ENCODE results near the gene TMEM117. TPM values are rescaled to one million over a fixed set of nuclear protein-coding genes. Genes with fewer than 3 reads are reported as not detected.

The TMEM117 gene
- total and polyA plus RNA-seq, 2 donors (not counting 1 experiment from before 2014, with no cell fraction given): 2.0 to 10.4 TPM

DNA sequence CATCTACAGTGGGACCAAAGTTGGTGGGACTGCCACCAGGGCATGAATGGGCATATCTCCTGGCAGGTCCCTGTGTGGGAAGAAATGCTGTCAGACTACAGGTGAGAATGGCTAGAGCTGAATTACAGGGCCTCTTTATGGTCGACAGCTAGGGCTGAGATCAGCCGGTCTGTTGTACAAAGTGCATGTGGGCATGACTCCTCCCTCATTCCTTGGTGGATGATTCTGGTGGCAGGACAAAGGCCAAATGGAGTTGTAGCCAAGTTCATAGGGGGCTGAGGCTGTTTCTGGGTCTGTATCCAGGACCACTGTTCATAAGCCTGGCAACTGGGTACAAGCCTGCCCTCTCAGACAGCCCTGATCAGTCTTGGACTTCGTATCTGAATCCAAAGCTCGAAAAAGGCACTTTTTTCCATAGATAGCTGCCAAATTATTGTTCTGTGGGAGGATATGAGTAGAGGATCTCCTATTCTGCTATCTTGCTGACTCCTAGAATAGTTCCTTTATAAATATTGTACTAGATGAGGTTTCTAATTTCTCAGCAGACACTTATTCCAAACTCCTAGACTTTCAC, 460.8 kb downstream of the TMEM117 start:
- no peak overlapping the region for H3K27ac Mint-ChIP-seq
- ChIA-PET POLR2A (no interaction called here), CTCF (no interaction called here)
- H3K9me3 Mint-ChIP-seq (ENCODE audit: insufficient read depth): peaks cover 4% of the 10 kb centered on the region
- H3K4me3 Mint-ChIP-seq: no peak overlapping the region
- H3K27ac ChIP-seq (ENCODE audit: low read length in 2 of 2): no peak overlapping the region
- H3K4me2 ChIP-seq (replicated peaks; ENCODE audit: low read depth, low read length, poor library complexity, severe bottlenecking): no peak overlapping the region
- TF ChIP-seq, protein P1, sequence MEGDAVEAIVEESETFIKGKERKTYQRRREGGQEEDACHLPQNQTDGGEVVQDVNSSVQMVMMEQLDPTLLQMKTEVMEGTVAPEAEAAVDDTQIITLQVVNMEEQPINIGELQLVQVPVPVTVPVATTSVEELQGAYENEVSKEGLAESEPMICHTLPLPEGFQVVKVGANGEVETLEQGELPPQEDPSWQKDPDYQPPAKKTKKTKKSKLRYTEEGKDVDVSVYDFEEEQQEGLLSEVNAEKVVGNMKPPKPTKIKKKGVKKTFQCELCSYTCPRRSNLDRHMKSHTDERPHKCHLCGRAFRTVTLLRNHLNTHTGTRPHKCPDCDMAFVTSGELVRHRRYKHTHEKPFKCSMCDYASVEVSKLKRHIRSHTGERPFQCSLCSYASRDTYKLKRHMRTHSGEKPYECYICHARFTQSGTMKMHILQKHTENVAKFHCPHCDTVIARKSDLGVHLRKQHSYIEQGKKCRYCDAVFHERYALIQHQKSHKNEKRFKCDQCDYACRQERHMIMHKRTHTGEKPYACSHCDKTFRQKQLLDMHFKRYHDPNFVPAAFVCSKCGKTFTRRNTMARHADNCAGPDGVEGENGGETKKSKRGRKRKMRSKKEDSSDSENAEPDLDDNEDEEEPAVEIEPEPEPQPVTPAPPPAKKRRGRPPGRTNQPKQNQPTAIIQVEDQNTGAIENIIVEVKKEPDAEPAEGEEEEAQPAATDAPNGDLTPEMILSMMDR (IDR thresholded peaks at IDR 0.05): no peak
- WGBS (ENCODE audit: insufficient coverage): 92% methylated on average over 2 of the region's 4 CpGs
- peaks cover 9 to 13% of the 10 kb centered on the region in 2 donors for H3K4me1 ChIP-seq (ENCODE audit: control insufficient read depth in 2 of 2, insufficient read depth in 2 of 2, low read length in 2 of 2)
- H3K27me3 Mint-ChIP-seq: no peaks in the 10 kb centered on the region
- no peak overlapping the region for H3K4me3 ChIP-seq (ENCODE audit: control extremely low read depth in 1 of 5, extremely low read depth in 1 of 5, insufficient read depth in 1 of 5, low read depth in 2 of 5, low read length in 4 of 5)
- H3K9me3 ChIP-seq (ENCODE audit: control extremely low read depth in 1 of 3, control insufficient read depth in 2 of 3, insufficient read depth in 1 of 3, low read length in 2 of 3): peaks cover 0 to 13% (median 7%) of the 10 kb centered on the region in 3 donors
- peaks cover 4% of the 10 kb centered on the region for H3K79me2 ChIP-seq (ENCODE audit: control insufficient read depth, insufficient read depth, low read length)
- H3K4me1 Mint-ChIP-seq: peaks cover 16% of the 10 kb centered on the region
- H3K9ac ChIP-seq (ENCODE audit: low read length): no peak overlapping the region
- H3K27me3 ChIP-seq (replicated peaks in 1 of 4; ENCODE audit: control extremely low read depth in 1 of 4, control insufficient read depth in 3 of 4, insufficient read depth in 4 of 4, low read length in 3 of 4): no peaks in the 10 kb centered on the region
- no peaks in the 10 kb centered on the region for H4K20me1 ChIP-seq (ENCODE audit: control insufficient read depth, insufficient read depth, low read length, poor library complexity, severe bottlenecking)
- DNase-seq: no peak
- no peak for ATAC-seq (ENCODE audit: low read depth)
- intact Hi-C loops (cut with micrococcal nuclease): no loop called here
- H3K36me3 ChIP-seq (replicated peaks in 1 of 2; ENCODE audit: control extremely low read depth in 1 of 2, control insufficient read depth in 1 of 2, extremely low read depth in 1 of 2, insufficient read depth in 2 of 2, low read length in 1 of 2): no peaks in the 10 kb centered on the region
- no peak overlapping the region for H2AFZ ChIP-seq (ENCODE audit: insufficient read depth, low read depth, low read length, poor library complexity, severe bottlenecking)

DNA sequence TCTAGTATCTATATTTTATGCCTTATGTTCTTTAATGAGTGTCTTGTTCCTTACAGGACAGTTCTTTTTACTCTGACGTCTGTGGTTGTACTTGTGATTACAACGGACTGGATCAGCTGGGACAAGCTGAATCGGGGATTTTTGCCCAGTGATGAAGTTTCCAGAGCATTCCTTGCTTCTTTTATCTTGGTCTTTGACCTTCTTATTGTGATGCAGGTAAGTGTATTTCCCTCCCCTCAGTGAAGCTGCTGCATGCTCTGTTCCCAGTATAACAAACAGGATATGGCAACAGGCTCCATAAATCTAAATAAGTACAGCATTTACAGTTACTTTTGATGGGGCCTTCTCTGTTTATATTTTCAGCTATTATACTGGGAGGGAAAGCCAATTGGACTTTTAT, 463.6 kb downstream of the TMEM117 start:
- no peaks in the 10 kb centered on the region for H3K27me3 Mint-ChIP-seq
- H3K27ac Mint-ChIP-seq: no peak overlapping the region
- peaks cover 10% of the 10 kb centered on the region for H3K4me1 Mint-ChIP-seq
- no peak overlapping the region for H3K4me3 ChIP-seq (ENCODE audit: control extremely low read depth in 1 of 5, extremely low read depth in 1 of 5, insufficient read depth in 1 of 5, low read depth in 2 of 5, low read length in 4 of 5)
- no peak overlapping the region for H3K27ac ChIP-seq (ENCODE audit: low read length in 2 of 2)
- H3K9me3 ChIP-seq (ENCODE audit: control extremely low read depth in 1 of 3, control insufficient read depth in 2 of 3, insufficient read depth in 1 of 3, low read length in 2 of 3): peaks cover 0 to 14% (median 7%) of the 10 kb centered on the region in 3 donors
- peaks cover 4 to 7% of the 10 kb centered on the region in 2 donors for H3K4me1 ChIP-seq (ENCODE audit: control insufficient read depth in 2 of 2, insufficient read depth in 2 of 2, low read length in 2 of 2)
- no peak overlapping the region for H3K4me2 ChIP-seq (replicated peaks; ENCODE audit: low read depth, low read length, poor library complexity, severe bottlenecking)
- TF ChIP-seq EZH2 (IDR thresholded peaks at IDR 0.05; ENCODE audit: borderline replicate concordance, insufficient read depth, low read depth, low read length, poor library complexity, severe bottlenecking): no peak
- TF ChIP-seq, protein P1 (IDR thresholded peaks at IDR 0.05): no peak
- ChIA-PET CTCF (no interaction called here), POLR2A (no interaction called here)
- ATAC-seq (ENCODE audit: low read depth): no peak
- intact Hi-C loops (cut with micrococcal nuclease): no loop called here
- peaks cover 4% of the 10 kb centered on the region for H3K79me2 ChIP-seq (ENCODE audit: control insufficient read depth, insufficient read depth, low read length)
- H4K20me1 ChIP-seq (ENCODE audit: control insufficient read depth, insufficient read depth, low read length, poor library complexity, severe bottlenecking): no peaks in the 10 kb centered on the region
- no peak overlapping the region for H3K9ac ChIP-seq (ENCODE audit: low read length)
- H3K4me3 Mint-ChIP-seq: no peak overlapping the region
- WGBS (ENCODE audit: insufficient coverage): 100% methylated on average over 2 of the region's 3 CpGs
- DNase-seq: no peak
- H3K9me3 Mint-ChIP-seq (ENCODE audit: insufficient read depth): peaks cover 4% of the 10 kb centered on the region
- H2AFZ ChIP-seq (ENCODE audit: insufficient read depth, low read depth, low read length, poor library complexity, severe bottlenecking): no peak overlapping the region
- H3K27me3 ChIP-seq (replicated peaks in 1 of 4; ENCODE audit: control extremely low read depth in 1 of 4, control insufficient read depth in 3 of 4, insufficient read depth in 4 of 4, low read length in 3 of 4): no peaks in the 10 kb centered on the region
- no peaks in the 10 kb centered on the region for H3K36me3 ChIP-seq (replicated peaks in 1 of 2; ENCODE audit: control extremely low read depth in 1 of 2, control insufficient read depth in 1 of 2, extremely low read depth in 1 of 2, insufficient read depth in 2 of 2, low read length in 1 of 2)

Measured in B cell (primary cell).